GM12801 (cell line): ENCODE data around the gene FRMD3.

Source experiments
- CTCF ChIP-seq: IDR thresholded peaks from one replicate; pipeline ENCODE4 v1.5.1; 2011; ENCODE audit warnings: control low read depth; ENCODE audit not compliant: insufficient read length; ENCODE audit errors: extremely low read depth

Gene FRMD3

GRCh38 chr9:83458530-83458929 lies 79.7 kb downstream of the FRMD3 start:
- no peak for TF ChIP-seq CTCF

GRCh38 chr9:83457005-83457404 lies 81.2 kb downstream of the FRMD3 start:
- no peak for TF ChIP-seq CTCF

- TF ChIP-seq CTCF, result no peak
Measured at GRCh38 chr9:83456226-83456625, 82.0 kb downstream of the FRMD3 start.

- TF ChIP-seq CTCF, result no peak
Measured at GRCh38 chr9:83454076-83454475, 84.1 kb downstream of the FRMD3 start.

- no peak for TF ChIP-seq CTCF
Measured at GRCh38 chr9:83451308-83451707, 86.9 kb downstream of the FRMD3 start.

- TF ChIP-seq CTCF, result no peak
Measured at GRCh38 chr9:83449983-83450382, 88.2 kb downstream of the FRMD3 start.

- TF ChIP-seq CTCF, result no peak
Measured at GRCh38 chr9:83449166-83449565, 89.0 kb downstream of the FRMD3 start.

GRCh38 chr9:83448626-83449025 lies 89.6 kb downstream of the FRMD3 start:
- TF ChIP-seq CTCF, result no peak
